GM23248 (cell line): ENCODE data around the gene SH3YL1. TPM values are rescaled to one million over a fixed set of nuclear protein-coding genes. Genes with fewer than 3 reads are reported as not detected.

Experiments used
- DNase-seq: peaks from one replicate; pipeline ENCODE4 v3.0.0-alpha.2; 2015
- H2AFZ ChIP-seq: fragments of 200-600 bp; sonication (generic); 2 replicates; pipeline ENCODE4 v1.6.1; 2016; ENCODE audit warnings: antibody characterized with exemption
- H3F3A ChIP-seq: fragments of 200-600 bp; sonication (generic); 2 replicates; pipeline ENCODE4 v1.6.1; 2016; ENCODE audit warnings: mild to moderate bottlenecking, antibody characterized with exemption, mixed run types; ENCODE audit not compliant: insufficient read depth
- H3K27ac ChIP-seq: fragments of 200-600 bp; sonication (generic); 2 replicates; pipeline ENCODE4 v1.5.1; 2016; ENCODE audit warnings: mild to moderate bottlenecking
- H3K27me3 ChIP-seq: fragments of 200-600 bp; sonication (generic); replicated peaks from 2 replicates; pipeline ENCODE4 v1.6.1; 2016; ENCODE audit warnings: mild to moderate bottlenecking; ENCODE audit not compliant: insufficient read depth
- H3K36me3 ChIP-seq: fragments of 200-600 bp; sonication (generic); 2 replicates; pipeline ENCODE4 v1.6.1; 2016; ENCODE audit warnings: low read depth, mild to moderate bottlenecking
- H3K4me1 ChIP-seq: fragments of 200-600 bp; sonication (generic); 2 replicates; pipeline ENCODE4 v1.6.1; 2016; ENCODE audit warnings: mild to moderate bottlenecking; ENCODE audit not compliant: insufficient read depth
- H3K4me2 ChIP-seq: fragments of 200-600 bp; sonication (generic); one replicate; pipeline ENCODE4 v1.6.1; 2016; ENCODE audit warnings: mild to moderate bottlenecking; ENCODE audit not compliant: unreplicated experiment
- H3K4me3 ChIP-seq: fragments of 200-600 bp; sonication (generic); 2 replicates; pipeline ENCODE4 v1.5.1; 2016; ENCODE audit warnings: mild to moderate bottlenecking
- H3K79me2 ChIP-seq: fragments of 200-600 bp; sonication (generic); 2 replicates; pipeline ENCODE4 v1.6.1; 2016; ENCODE audit warnings: mild to moderate bottlenecking; ENCODE audit not compliant: insufficient read depth
- H3K9ac ChIP-seq: fragments of 200-600 bp; sonication (generic); 2 replicates; pipeline ENCODE4 v1.6.1; 2016; ENCODE audit warnings: mild to moderate bottlenecking
- H3K9me2 ChIP-seq: fragments of 200-600 bp; sonication (generic); 2 replicates; pipeline ENCODE4 v1.6.1; 2016; ENCODE audit warnings: mixed run types, mild to moderate bottlenecking, moderate library complexity; ENCODE audit not compliant: insufficient read depth
- H3K9me3 ChIP-seq: fragments of 200-600 bp; sonication (generic); one replicate; pipeline ENCODE4 v1.6.1; 2017; ENCODE audit warnings: low read depth
- H4K20me1 ChIP-seq: fragments of 200-600 bp; sonication (generic); 2 replicates; pipeline ENCODE4 v1.6.0; 2016; ENCODE audit not compliant: insufficient read depth
- EZH2 ChIP-seq: fragments of 200-600 bp; sonication (generic); IDR thresholded peaks from 2 replicates; pipeline ENCODE4 v1.6.1; 2018; ENCODE audit warnings: antibody characterized with exemption, mild to moderate bottlenecking; ENCODE audit not compliant: insufficient read depth, poor library complexity, severe bottlenecking
- EZH2phosphoT487 ChIP-seq: fragments of 200-600 bp; sonication (generic); IDR thresholded peaks from 2 replicates; pipeline ENCODE4 v1.6.1; 2018; ENCODE audit warnings: antibody characterized with exemption, moderate library complexity, mild to moderate bottlenecking, low read depth; ENCODE audit not compliant: insufficient read depth
- WGBS, 2 experiments: methylation state at CpG; one replicate each; pipeline ENCODE4 v1.1.6; 2015 to 2017; ENCODE audit warnings: low lambda C conversion rate in 2 of 2, low coverage in 1 of 2; ENCODE audit errors: missing lambda C conversion rate in 2 of 2; 5-methylcytosine and 5-hydroxymethylcytosine counted together
- in situ Hi-C: fragments of 300-500 bp; cut with MboI; formaldehyde crosslinking; loops from 2 replicates; pipeline ENCODE4 v1.15.0; 2020
- polyA plus RNA-seq: library from polyadenylated mRNA; unstranded; fragments of >200 nt; fragmentation: Nextera tagmentation; extraction: Ambion mirVana; gene quantifications from 2 replicates; pipeline ENCODE4 v1.2.1, GENCODE V29; 2016
- total RNA-seq: library from RNA; depleted of rRNA; stranded (reverse); fragments of >200 nt; shearing (Covaris generic); gene quantifications from 2 replicates; pipeline ENCODE4 v1.2.3, GENCODE V29; 2014; rRNA removed

Gene SH3YL1, protein sequence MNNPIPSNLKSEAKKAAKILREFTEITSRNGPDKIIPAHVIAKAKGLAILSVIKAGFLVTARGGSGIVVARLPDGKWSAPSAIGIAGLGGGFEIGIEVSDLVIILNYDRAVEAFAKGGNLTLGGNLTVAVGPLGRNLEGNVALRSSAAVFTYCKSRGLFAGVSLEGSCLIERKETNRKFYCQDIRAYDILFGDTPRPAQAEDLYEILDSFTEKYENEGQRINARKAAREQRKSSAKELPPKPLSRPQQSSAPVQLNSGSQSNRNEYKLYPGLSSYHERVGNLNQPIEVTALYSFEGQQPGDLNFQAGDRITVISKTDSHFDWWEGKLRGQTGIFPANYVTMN
- total RNA-seq, result 24.0 and 34.8 TPM in 2 replicates
- 23.6 and 25.2 TPM in 2 replicates for polyA plus RNA-seq

- Histone ChIP-seq H3K9ac (peak within 1 kb of the TSS; percentile 100), H3K79me2 (peaks cover 59% of the 10 kb centered on the region)
Measured at GRCh38 chr2:263774-264492, at the start of gene SH3YL1. TSS of gene SH3YL1 (minus strand) at chr2:264032. CDS start at chr2:263984, 48 bp downstream.

GRCh38 chr2:310994-311393, 47.2 kb upstream of the SH3YL1 start:
- Histone ChIP-seq H3K4me3 (no peak overlapping the region), H3K9me3 (no peaks in the 10 kb centered on the region), H3K79me2 (no peaks in the 10 kb centered on the region), H3K4me2 (no peak overlapping the region), H3K36me3 (no peaks in the 10 kb centered on the region), H3K9me2 (no peaks in the 10 kb centered on the region), H3F3A (no peaks in the 10 kb centered on the region), H3K27ac (no peak overlapping the region), H3K27me3 (no peaks in the 10 kb centered on the region), H4K20me1 (no peaks in the 10 kb centered on the region), H3K4me1 (no peaks in the 10 kb centered on the region), H3K9ac (no peak overlapping the region), H2AFZ (no peak overlapping the region)
- 54 to 56% methylated on average over 5 of the region's 5 CpGs for WGBS, 2 experiments
- DNase-seq, result no peak
- in situ Hi-C loops, result no loop called here
- TF ChIP-seq EZH2 (no peak), EZH2phosphoT487 (no peak)

More at GRCh38 chr2:263774-264492, at the start of gene SH3YL1:
- 3 to 4% methylated on average over 43 to 67 of the region's 77 CpGs for WGBS, 2 experiments
- H3K9me3 ChIP-seq, result no peaks in the 10 kb centered on the region
- peak within 1 kb of the TSS; percentile 81 for H3K27ac ChIP-seq
- peaks cover 8% of the 10 kb centered on the region; the same call in 1 of the 2 replicates for H4K20me1 ChIP-seq
- no peaks in the 10 kb centered on the region for H3K36me3 ChIP-seq
- TF ChIP-seq EZH2phosphoT487, result no peak
- no peak for TF ChIP-seq EZH2
- H2AFZ ChIP-seq, result peak within 1 kb of the TSS; percentile 92
- H3K4me2 ChIP-seq, result peak within 1 kb of the TSS; percentile 99
- in situ Hi-C loops, result no loop called here
- H3K4me1 ChIP-seq, result peaks cover 7% of the 10 kb centered on the region
- peak; percentile 56 for DNase-seq
- H3K27me3 ChIP-seq, result no peaks in the 10 kb centered on the region
- peak within 1 kb of the TSS; percentile 100 for H3K4me3 ChIP-seq
- H3F3A ChIP-seq, result no peaks in the 10 kb centered on the region; the same call in 1 of the 2 replicates
- no peaks in the 10 kb centered on the region for H3K9me2 ChIP-seq

GRCh38 chr2:309954-310510, 46.2 kb upstream of the SH3YL1 start:
- in situ Hi-C loops, result no loop called here
- Histone ChIP-seq H3K4me1 (no peaks in the 10 kb centered on the region), H3K27ac (no peak overlapping the region), H3F3A (no peaks in the 10 kb centered on the region), H3K4me2 (no peak overlapping the region), H3K9me2 (no peaks in the 10 kb centered on the region), H4K20me1 (no peaks in the 10 kb centered on the region), H2AFZ (no peak overlapping the region), H3K27me3 (no peaks in the 10 kb centered on the region), H3K9me3 (no peaks in the 10 kb centered on the region), H3K36me3 (no peaks in the 10 kb centered on the region), H3K79me2 (no peaks in the 10 kb centered on the region), H3K4me3 (no peak overlapping the region), H3K9ac (no peak overlapping the region)
- no peak for TF ChIP-seq EZH2phosphoT487
- 74 to 80% methylated on average over 10 of the region's 10 CpGs for WGBS, 2 experiments
- no peak for DNase-seq

DNA sequence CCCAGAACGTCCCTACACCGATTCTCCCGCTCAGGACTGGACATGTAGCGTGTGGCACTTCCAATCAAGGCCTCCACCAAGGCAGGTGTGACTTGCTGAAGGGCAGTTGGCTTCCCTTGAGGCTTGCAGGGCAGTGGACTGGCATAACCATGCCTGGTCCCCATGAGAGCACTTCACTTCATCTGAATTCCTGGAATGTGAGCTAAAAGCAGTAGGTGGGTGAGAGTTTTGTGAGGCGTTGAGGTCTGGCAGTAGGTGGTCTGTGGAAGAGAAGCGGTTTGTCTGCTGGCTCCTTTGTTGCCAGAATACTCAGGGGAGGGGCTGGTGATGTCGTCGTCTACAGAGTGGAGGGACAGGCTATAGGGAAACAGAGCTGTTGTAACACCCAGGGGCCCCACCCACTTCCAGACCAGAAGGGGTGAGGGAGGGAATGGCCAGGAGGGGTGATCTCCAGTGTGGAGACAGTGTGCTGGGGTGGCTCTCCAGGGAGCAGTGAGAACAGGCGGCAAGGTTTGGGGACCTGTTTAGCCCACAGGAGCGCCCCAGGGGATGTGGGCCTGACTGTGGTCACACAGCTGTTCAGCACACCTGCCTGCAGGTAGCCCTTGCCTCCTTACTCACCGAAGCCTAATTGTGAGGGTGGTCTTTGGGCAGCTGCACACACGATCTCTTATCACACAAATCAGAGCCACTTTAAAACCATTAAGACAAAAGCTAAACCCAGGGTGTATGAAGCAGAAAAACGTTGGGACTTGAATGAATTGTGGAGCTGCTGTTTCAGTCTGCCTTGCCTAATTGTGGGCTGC, 45.5 kb upstream of the SH3YL1 start:
- in situ Hi-C loops, result no loop called here

More for the DNA sequence above, 45.5 kb upstream of the SH3YL1 start:
- no peak for DNase-seq
- H3K36me3 ChIP-seq, result no peaks in the 10 kb centered on the region
- no peaks in the 10 kb centered on the region for H3K9me2 ChIP-seq
- no peak overlapping the region for H2AFZ ChIP-seq
- TF ChIP-seq EZH2phosphoT487 (no peak), EZH2 (no peak)
- no peaks in the 10 kb centered on the region for H4K20me1 ChIP-seq
- no peak overlapping the region for H3K9ac ChIP-seq
- no peaks in the 10 kb centered on the region for H3K4me1 ChIP-seq
- H3K27ac ChIP-seq, result no peak overlapping the region
- H3K9me3 ChIP-seq, result no peaks in the 10 kb centered on the region
- H3F3A ChIP-seq, result no peaks in the 10 kb centered on the region
- H3K4me3 ChIP-seq, result no peak overlapping the region
- 53 to 67% methylated on average over 11 to 13 of the region's 13 CpGs for WGBS, 2 experiments
- no peaks in the 10 kb centered on the region for H3K79me2 ChIP-seq
- no peak overlapping the region for H3K4me2 ChIP-seq
- no peaks in the 10 kb centered on the region for H3K27me3 ChIP-seq
